ENCODE data around the gene TRERF1. TPM values are rescaled to one million over a fixed set of nuclear protein-coding genes. Genes with fewer than 3 reads are reported as not detected.

The TRERF1 gene
- total RNA-seq, 1 donor from 2014 or later: 20.6 TPM

DNA sequence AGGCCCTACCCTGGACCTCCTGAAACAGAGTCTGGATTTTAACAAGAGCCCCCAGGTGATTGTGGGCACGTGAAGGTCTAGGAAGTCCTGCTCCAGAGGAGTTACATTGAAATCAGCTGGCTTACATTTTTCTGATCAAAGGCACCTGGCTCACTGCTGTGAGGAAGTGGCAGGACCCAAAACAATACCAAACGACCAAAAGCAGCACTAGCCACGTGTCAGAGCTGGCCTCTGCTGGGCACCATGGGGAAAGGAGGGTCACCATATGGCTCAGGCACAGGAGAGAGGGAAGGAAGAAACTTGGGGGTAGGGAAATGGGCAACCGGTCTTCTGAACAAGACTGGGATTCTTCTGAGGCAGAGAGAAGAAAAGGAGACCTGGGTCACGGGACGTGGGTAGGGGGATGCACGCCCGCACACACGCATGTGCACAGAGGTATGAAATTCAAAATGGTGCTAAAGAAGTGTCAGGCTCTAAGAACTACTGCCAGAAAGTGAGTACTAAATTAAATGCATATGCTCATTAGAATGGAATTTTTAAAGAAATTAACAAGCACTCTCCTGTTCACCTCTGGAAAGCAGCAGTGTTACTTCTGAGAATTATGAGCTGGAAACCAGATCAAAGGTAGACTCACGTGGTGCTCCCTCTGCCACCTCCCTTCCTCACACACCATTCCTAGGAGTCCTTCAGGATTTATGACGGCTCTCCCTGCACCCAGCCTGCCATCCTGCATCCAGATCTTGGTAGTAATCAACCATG lies 113.6 kb downstream of the TRERF1 start:
- no peak for DNase-seq (ENCODE audit: extremely low spot score in 2 of 2)
- Histone ChIP-seq H3K27me3 (no peaks in the 10 kb centered on the region), H3K4me1 (peaks cover 25% of the 10 kb centered on the region), H3K27ac (no peak overlapping the region), H3K4me3 (no peak overlapping the region), H3K36me3 (no peaks in the 10 kb centered on the region), H3K9me3 (no peaks in the 10 kb centered on the region)
- intact Hi-C loops (cut with DNase I): no loop called here
- TF ChIP-seq, protein P1, sequence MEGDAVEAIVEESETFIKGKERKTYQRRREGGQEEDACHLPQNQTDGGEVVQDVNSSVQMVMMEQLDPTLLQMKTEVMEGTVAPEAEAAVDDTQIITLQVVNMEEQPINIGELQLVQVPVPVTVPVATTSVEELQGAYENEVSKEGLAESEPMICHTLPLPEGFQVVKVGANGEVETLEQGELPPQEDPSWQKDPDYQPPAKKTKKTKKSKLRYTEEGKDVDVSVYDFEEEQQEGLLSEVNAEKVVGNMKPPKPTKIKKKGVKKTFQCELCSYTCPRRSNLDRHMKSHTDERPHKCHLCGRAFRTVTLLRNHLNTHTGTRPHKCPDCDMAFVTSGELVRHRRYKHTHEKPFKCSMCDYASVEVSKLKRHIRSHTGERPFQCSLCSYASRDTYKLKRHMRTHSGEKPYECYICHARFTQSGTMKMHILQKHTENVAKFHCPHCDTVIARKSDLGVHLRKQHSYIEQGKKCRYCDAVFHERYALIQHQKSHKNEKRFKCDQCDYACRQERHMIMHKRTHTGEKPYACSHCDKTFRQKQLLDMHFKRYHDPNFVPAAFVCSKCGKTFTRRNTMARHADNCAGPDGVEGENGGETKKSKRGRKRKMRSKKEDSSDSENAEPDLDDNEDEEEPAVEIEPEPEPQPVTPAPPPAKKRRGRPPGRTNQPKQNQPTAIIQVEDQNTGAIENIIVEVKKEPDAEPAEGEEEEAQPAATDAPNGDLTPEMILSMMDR (IDR thresholded peaks at IDR 0.05): no peak
- TF ChIP-seq POLR2AphosphoS5 (IDR thresholded peaks at IDR 0.05; ENCODE audit: insufficient read depth in 1 of 2, low read depth in 1 of 2): no peak
- no peak for TF ChIP-seq POLR2A (IDR thresholded peaks at IDR 0.05)

DNA sequence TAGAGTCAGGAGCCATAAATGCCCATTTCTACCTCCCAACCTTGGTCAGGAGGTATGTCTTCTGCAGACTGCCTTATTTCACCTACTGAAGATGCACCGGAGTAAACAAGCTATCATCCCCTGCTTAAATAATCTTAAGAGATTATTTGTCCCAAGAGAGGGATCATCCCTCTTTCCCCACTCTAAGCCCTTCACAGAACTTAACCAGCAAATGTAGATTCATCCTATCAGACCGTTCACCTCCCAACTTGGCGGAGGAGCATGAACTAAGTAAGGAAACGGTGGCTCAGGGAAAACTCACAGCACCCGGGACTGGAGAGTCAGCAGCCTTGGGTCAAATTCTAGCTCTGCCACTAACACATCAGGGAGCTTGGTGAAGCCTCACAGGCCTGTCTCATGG lies 115.3 kb downstream of the TRERF1 start:
- TF ChIP-seq POLR2AphosphoS5 (IDR thresholded peaks at IDR 0.05; ENCODE audit: insufficient read depth in 1 of 2, low read depth in 1 of 2) (no peak), POLR2A (IDR thresholded peaks at IDR 0.05) (no peak)
- TF ChIP-seq, protein P1 (IDR thresholded peaks at IDR 0.05): no peak
- Histone ChIP-seq H3K9me3 (no peaks in the 10 kb centered on the region), H3K27ac (no peak overlapping the region), H3K4me1 (peaks cover 25% of the 10 kb centered on the region), H3K27me3 (no peaks in the 10 kb centered on the region), H3K36me3 (no peaks in the 10 kb centered on the region), H3K4me3 (no peak overlapping the region)
- intact Hi-C loops (cut with DNase I): no loop called here
- DNase-seq (ENCODE audit: extremely low spot score in 2 of 2): no peak

DNA sequence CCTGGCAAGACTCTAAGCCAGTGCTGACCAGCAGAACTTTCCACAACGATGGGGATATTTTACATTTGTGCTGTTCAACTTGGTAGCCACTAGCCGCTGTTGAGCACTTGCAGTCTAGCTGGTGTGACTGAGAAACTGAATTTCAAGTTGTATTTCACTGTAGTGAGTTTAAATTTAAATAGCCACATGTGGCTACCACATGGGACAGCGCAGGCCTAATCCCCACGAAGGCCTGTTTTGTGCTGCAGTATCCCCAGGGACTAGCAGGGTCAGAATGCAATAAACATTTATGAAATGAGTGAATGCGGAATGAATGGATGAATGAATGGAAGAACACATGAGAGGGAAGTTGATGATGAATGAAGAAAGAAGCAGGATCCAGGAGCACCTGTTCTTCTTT lies 115.8 kb downstream of the TRERF1 start:
- DNase-seq (ENCODE audit: extremely low spot score in 2 of 2): no peak
- TF ChIP-seq, protein P1 (IDR thresholded peaks at IDR 0.05): no peak
- TF ChIP-seq POLR2AphosphoS5 (IDR thresholded peaks at IDR 0.05; ENCODE audit: insufficient read depth in 1 of 2, low read depth in 1 of 2): no peak
- TF ChIP-seq POLR2A (IDR thresholded peaks at IDR 0.05): no peak
- intact Hi-C loops (cut with DNase I): no loop called here
- Histone ChIP-seq H3K4me3 (no peak overlapping the region), H3K9me3 (no peaks in the 10 kb centered on the region), H3K4me1 (peaks cover 25% of the 10 kb centered on the region), H3K27me3 (no peaks in the 10 kb centered on the region), H3K36me3 (no peaks in the 10 kb centered on the region), H3K27ac (no peak overlapping the region)

DNA sequence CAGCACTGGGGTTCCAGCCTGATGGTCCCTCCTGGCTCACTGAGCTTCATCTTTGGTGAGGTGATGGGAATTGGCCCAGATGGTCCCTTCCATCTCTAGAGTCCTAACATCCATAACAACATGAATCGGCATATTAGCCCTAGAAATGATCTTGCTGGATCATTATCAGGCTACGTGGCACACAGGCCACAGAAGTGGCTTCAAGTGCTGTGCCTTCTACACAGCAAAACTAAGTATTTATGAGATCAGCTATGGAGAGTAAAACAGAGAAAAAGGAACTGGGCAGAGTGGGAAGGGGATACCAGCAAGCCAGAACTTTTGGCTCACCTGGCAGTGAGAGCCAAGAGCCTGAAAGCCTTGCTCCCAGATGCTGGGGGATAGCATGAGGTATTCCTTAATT lies 116.9 kb downstream of the TRERF1 start:
- TF ChIP-seq, protein P1 (IDR thresholded peaks at IDR 0.05): no peak
- no peak for TF ChIP-seq POLR2A (IDR thresholded peaks at IDR 0.05)
- TF ChIP-seq POLR2AphosphoS5 (IDR thresholded peaks at IDR 0.05; ENCODE audit: insufficient read depth in 1 of 2, low read depth in 1 of 2): no peak

DNA sequence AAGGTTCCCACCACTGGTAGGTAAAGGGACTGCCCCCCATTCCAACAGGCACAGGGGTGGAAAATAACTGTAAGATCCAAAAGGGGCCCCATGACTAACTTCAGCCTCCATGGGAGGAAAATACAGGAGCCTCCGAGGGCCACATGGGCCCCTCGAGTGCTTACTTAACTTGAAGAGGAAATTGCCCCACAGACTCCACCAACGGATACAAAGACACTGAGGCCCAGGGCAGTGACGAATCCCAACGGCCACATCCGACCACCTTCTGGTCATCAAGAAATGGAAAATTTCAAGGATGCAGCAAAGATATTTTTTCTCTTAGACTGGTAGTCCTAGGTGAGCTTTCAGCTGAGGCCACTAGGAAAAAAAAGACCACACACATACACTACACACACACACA lies 118.1 kb downstream of the TRERF1 start:
- intact Hi-C loops (cut with DNase I): no loop called here
- DNase-seq (ENCODE audit: extremely low spot score in 2 of 2): no peak
- Histone ChIP-seq H3K36me3 (no peaks in the 10 kb centered on the region), H3K27ac (no peak overlapping the region), H3K9me3 (no peaks in the 10 kb centered on the region), H3K4me3 (no peak overlapping the region), H3K27me3 (no peaks in the 10 kb centered on the region), H3K4me1 (peaks cover 11% of the 10 kb centered on the region)
- TF ChIP-seq POLR2A (IDR thresholded peaks at IDR 0.05) (no peak), POLR2AphosphoS5 (IDR thresholded peaks at IDR 0.05; ENCODE audit: insufficient read depth in 1 of 2, low read depth in 1 of 2) (no peak)
- TF ChIP-seq, protein P1 (IDR thresholded peaks at IDR 0.05): no peak

More for the DNA sequence above, 116.9 kb downstream of the TRERF1 start:
- H3K27ac ChIP-seq: no peak overlapping the region
- no peaks in the 10 kb centered on the region for H3K27me3 ChIP-seq
- no peaks in the 10 kb centered on the region for H3K9me3 ChIP-seq
- intact Hi-C loops (cut with DNase I): no loop called here
- peaks cover 23% of the 10 kb centered on the region for H3K4me1 ChIP-seq
- no peak overlapping the region for H3K4me3 ChIP-seq
- DNase-seq (ENCODE audit: extremely low spot score in 2 of 2): no peak
- no peaks in the 10 kb centered on the region for H3K36me3 ChIP-seq
